Naive B cell (primary cell): Measurements from ENCODE around the gene LMOD3. TPM values are rescaled to one million over a fixed set of nuclear protein-coding genes. Genes with fewer than 3 reads are reported as not detected.
A peak's percentile ranks its signal among the peaks of the same experiment; 100 is the strongest.

ENCODE experiments used
- ATAC-seq, 2 donors: fragments of 150-1000 bp; cut with Tn5 transposase; 2 replicates each; pipeline ENCODE4 v1.10.0; 2021; ENCODE audit warnings: low read depth in 2 of 2, mild to moderate bottlenecking in 2 of 2, moderate library complexity in 2 of 2
- DNase-seq: peaks from one replicate; pipeline ENCODE4 v3.0.0; 2022
- H3K27ac Mint-ChIP-seq, 6 donors: one replicate each; pipeline ENCODE4 v1.8.0; 2020 to 2022; ENCODE audit warnings: mild to moderate bottlenecking in 6 of 6, mixed read lengths in 6 of 6, moderate library complexity in 5 of 6, inconsistent platforms in 2 of 6
- H3K27me3 Mint-ChIP-seq, 3 donors: one replicate each; pipeline ENCODE4 v1.8.0; 2021 to 2022; ENCODE audit warnings: mixed read lengths in 3 of 3, mild to moderate bottlenecking in 1 of 3
- H3K36me3 Mint-ChIP-seq, 2 donors: one replicate each; pipeline ENCODE4 v1.8.0; 2020 to 2022; ENCODE audit warnings: mixed read lengths in 2 of 2, inconsistent platforms in 1 of 2, mild to moderate bottlenecking in 1 of 2
- H3K4me1 Mint-ChIP-seq, 3 donors: one replicate each; pipeline ENCODE4 v1.8.0; 2020 to 2022; ENCODE audit warnings: mixed read lengths in 3 of 3, inconsistent platforms in 1 of 3, mild to moderate bottlenecking in 1 of 3, moderate library complexity in 1 of 3
- H3K4me3 Mint-ChIP-seq, 8 donors: one replicate each; pipeline ENCODE4 v1.8.0; 2020 to 2022; ENCODE audit warnings: mild to moderate bottlenecking in 8 of 8, mixed read lengths in 8 of 8, moderate library complexity in 8 of 8, inconsistent platforms in 2 of 8
- H3K9me3 Mint-ChIP-seq, 7 donors: one replicate each; pipeline ENCODE4 v1.8.0; 2020 to 2022; ENCODE audit warnings: mixed read lengths in 7 of 7, mild to moderate bottlenecking in 5 of 7, inconsistent platforms in 2 of 7, moderate library complexity in 1 of 7
- polyA plus RNA-seq, 6 donors: library from polyadenylated mRNA; unstranded; fragments of 300-500 nt; fragmentation: Illumina TruSeq; gene quantifications; one replicate each; pipeline ENCODE4 v1.2.3, GENCODE V29; 2021; ENCODE audit warnings: low read depth in 6 of 6

Gene LMOD3
- polyA plus RNA-seq, 6 donors from 2014 or later, result 0.05 to 0.19 (median 0.09) TPM; not detected in 3

DNA sequence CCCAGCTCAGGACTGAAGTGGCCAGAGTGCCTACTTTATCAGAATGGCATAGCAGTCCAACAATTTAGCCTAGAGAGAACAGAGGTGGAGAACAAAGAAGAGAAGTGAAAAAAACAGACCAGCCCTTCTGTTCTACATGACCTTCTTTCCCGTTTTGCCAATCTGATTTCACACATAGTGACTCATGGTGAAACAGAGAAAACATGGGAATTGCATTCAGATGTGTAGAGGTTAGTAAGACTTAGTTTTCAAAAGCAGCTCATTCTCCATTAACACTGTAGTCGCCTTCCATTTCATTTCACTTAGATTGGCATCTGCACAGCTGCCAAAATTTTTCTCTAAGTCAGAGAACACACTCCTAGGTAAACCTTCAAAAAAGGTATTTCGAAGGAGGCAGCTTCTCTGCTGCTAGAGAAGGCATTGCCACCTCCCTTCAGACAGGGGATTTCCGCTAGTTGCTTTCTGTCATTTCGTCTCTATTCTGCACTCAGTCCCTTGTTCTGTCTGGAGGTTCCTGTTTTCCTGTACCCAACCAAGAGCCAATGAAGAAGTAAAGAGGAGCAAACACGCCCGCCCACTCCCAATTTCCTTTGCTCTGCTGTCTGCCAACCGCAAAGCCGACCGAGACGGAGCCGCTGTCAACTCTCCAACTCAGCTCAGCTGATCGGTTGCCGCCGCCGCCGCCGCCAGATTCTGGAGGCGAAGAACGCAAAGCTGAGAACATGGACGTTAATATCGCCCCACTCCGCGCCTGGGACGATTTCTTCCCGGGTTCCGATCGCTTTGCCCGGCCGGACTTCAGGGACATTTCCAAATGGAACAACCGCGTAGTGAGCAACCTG is 37.8 kb downstream of the LMOD3 start, which contains the start of gene ARL6IP5:
Gene ARL6IP5, plus strand, starts transcription at position 612 of the 842 bp plus-strand sequence. Its CDS starts 111 bp downstream, at position 723.
- Mint-ChIP-seq H3K27ac (peak within 1 kb of the TSS; percentile 97 to 100 (median 100)), H3K9me3 (no peaks in the 10 kb centered on the region), H3K27me3 (no peaks in the 10 kb centered on the region), H3K36me3 (no peaks in the 10 kb centered on the region), H3K4me1 (peaks cover 43 to 81% (median 58%) of the 10 kb centered on the region in 3 donors), H3K4me3 (peak within 1 kb of the TSS; percentile 90 to 99 (median 97))
- DNase-seq, result peak; percentile 94
- ATAC-seq, result peak; percentile 80 to 83

DNA sequence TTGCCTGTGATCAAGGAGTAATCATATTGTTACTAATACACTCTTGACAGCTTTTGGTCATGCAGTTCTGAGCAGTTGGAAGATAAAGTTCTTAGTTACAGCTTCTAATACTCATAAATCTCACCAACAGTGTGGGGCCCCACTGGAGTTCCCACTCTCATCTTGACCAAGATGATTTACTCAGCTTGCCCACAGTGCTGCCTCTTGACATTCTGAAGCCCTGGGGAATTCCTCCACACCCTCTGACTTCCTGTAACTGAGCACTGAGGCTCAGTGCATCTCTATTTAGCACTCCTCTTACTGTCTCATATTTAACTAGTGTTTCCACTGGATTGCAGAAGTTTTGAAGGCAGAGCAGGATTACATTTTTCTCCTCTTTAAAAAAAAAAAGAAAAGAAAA is 39.6 kb downstream of the LMOD3 start:
- Mint-ChIP-seq H3K36me3 (no peaks in the 10 kb centered on the region), H3K9me3 (no peaks in the 10 kb centered on the region), H3K4me3 (peak overlapping the region; percentile 55 to 97 (median 88)), H3K27me3 (no peaks in the 10 kb centered on the region), H3K27ac (peak overlapping the region; percentile 90 to 100 (median 100)), H3K4me1 (peaks cover 48 to 80% (median 55%) of the 10 kb centered on the region in 3 donors)
- ATAC-seq (peak; percentile 32 to 45), DNase-seq (peak; percentile 64)

DNA sequence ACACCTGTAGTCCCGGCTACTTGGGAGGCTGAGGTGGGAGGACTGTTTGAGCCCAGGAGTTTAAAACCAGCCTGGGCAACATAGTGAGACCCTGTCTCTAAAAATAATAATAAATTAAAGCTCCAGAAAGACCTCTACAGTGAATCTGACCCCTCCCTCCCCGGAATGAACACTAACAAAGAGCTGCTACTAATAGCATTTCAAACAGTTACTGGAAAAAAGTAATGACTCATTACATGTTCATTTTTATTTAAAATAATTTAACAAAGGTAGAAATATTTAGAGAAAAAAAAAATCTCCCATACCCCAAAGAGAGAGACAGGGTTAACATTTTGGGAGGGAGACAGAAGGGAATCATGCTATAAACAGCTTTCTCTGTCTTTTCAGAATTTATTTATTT is 40.0 kb downstream of the LMOD3 start:
- ATAC-seq (no peak), DNase-seq (no peak)
- H3K36me3 Mint-ChIP-seq, result no peaks in the 10 kb centered on the region
- peak overlapping the region; percentile 90 to 100 (median 100) for H3K27ac Mint-ChIP-seq
- no peaks in the 10 kb centered on the region for H3K9me3 Mint-ChIP-seq
- H3K4me1 Mint-ChIP-seq, result peaks cover 48 to 80% (median 55%) of the 10 kb centered on the region in 3 donors
- H3K4me3 Mint-ChIP-seq, result peak overlapping the region in 6 of 8 donors; percentile 74 to 97 (median 92)
- H3K27me3 Mint-ChIP-seq, result no peaks in the 10 kb centered on the region

DNA sequence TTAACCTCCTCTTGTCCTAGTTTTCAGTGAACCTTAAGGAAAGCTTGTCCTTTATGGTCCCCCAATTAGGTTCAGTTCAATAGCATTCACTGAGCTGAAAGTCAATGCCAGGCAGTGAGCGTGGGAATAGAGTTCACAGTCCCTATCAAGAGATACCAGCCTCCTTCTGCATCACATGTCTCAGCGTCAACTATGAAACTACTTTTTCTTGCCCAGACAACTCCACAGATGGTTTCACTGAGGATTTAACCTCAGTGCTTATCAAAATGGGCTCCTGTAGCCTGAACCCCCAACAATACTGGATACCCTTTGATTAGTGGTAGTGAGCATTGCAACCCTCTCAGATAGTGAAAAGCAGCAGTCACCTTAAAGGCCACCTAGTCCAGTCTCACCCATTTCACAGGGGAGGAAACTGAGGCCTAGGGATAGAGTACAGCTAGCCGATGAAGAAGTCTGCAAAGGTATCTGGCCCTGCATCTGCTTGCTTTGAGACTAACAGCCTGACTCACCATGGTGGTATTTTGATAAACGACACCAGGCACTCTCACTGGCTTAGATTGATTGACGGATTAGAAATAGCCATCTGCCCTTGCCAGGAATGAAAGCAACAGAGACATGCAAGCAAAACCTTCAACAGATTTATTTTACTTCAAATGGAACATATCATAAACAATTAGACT is 40.7 kb downstream of the LMOD3 start:
- no peaks in the 10 kb centered on the region for H3K27me3 Mint-ChIP-seq
- peaks cover 50 to 79% (median 55%) of the 10 kb centered on the region in 3 donors for H3K4me1 Mint-ChIP-seq
- H3K27ac Mint-ChIP-seq, result peak overlapping the region; percentile 93 to 100 (median 100)
- no peak for ATAC-seq
- DNase-seq, result no peak
- H3K36me3 Mint-ChIP-seq, result no peaks in the 10 kb centered on the region
- H3K4me3 Mint-ChIP-seq, result peak overlapping the region; percentile 21 to 97 (median 82)
- no peaks in the 10 kb centered on the region for H3K9me3 Mint-ChIP-seq

DNA sequence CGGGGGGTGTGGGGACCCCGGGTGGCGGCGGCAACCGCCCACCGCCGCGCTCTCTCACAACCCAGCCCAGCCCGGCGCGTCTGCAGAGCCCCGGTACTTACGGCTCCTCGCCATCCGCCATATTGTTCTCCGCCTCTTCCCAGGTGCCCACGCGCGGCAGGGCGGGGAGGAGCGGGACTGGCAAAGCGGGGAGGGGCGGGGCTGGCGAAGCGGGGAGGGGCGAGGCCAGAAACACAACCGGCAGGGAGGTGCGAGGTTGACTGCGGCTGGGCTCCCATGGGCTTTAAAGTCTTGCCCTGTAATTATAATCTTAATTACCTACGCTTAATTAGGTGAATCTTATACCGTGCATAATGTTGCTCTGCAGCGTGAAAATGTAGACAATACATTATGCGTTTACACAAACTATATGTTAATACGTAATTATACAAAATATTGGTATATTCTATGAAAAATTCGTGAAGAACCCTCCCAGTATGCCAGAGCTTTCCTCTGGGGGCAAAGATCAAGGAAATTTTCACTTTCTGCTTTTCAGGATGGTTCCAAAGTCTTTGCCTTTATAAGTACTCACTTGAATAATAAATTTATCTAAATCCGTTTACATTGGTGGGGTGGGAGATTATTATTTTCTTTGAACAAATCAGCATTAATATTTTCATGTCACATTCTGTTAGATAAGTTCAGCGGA is 42.0 kb downstream of the LMOD3 start, which contains the start of gene UBA3:
Gene UBA3, minus strand, starts transcription at position 133 of the 688 bp plus-strand sequence. Its CDS starts 12 bp downstream, at position 121.
- Mint-ChIP-seq H3K27ac (peak within 1 kb of the TSS; percentile 47 to 100 (median 98)), H3K4me1 (peaks cover 47 to 76% (median 50%) of the 10 kb centered on the region in 3 donors), H3K9me3 (no peaks in the 10 kb centered on the region), H3K27me3 (no peaks in the 10 kb centered on the region), H3K36me3 (no peaks in the 10 kb centered on the region), H3K4me3 (peak within 1 kb of the TSS; percentile 80 to 97 (median 90))
- DNase-seq (peak; percentile 83), ATAC-seq (peak; percentile 63 to 65)

DNA sequence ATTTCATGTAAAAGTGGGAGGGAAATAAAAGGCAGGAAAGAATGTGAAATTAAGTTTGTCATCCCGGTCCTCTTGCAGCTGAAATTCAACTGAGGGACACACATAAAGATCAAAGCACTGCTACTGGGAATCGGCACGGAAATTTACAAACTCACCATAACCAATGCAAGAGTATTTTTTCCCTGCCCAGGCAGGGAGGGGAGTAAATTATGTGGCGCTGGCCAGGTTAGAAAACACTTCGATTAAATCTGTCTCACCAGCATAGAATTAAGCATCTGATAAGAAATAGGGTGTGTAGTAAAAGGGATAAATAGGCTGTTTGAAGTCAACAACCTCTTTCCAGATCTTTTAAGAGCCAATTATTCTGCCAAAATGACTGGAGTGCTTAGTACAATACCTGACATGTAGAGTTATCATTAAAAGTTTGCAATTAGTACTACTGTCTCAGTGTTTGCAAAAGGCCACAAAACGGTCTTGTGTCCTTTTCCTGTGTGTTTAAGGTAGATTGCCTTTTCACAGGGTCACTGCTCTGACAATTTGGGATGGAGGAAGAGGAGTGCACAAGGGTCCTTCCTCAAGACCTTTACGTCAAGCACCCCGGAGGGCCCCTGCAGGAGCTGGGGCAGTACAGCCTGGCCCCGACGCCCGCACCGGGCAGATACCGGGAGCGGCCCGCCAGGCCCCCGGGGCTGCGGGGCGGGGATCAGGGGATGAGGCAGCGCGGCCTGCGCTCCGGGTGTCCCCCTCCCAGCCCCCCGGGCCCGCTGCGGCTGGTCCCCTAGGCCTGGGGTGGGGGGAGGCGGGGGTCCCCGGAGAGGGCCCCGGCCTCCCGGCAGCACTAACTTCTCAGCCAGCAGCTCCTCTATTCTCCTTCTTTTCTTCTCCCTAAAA is 42.9 kb downstream of the LMOD3 start:
- H3K27me3 Mint-ChIP-seq, result no peaks in the 10 kb centered on the region
- peak overlapping the region; percentile 80 to 97 (median 90) for H3K4me3 Mint-ChIP-seq
- H3K9me3 Mint-ChIP-seq, result no peaks in the 10 kb centered on the region
- no peak for DNase-seq
- H3K4me1 Mint-ChIP-seq, result peaks cover 44 to 71% (median 47%) of the 10 kb centered on the region in 3 donors
- no peak for ATAC-seq
- no peaks in the 10 kb centered on the region for H3K36me3 Mint-ChIP-seq
- peak overlapping the region in 5 of 6 donors; percentile 35 to 99 (median 91) for H3K27ac Mint-ChIP-seq

DNA sequence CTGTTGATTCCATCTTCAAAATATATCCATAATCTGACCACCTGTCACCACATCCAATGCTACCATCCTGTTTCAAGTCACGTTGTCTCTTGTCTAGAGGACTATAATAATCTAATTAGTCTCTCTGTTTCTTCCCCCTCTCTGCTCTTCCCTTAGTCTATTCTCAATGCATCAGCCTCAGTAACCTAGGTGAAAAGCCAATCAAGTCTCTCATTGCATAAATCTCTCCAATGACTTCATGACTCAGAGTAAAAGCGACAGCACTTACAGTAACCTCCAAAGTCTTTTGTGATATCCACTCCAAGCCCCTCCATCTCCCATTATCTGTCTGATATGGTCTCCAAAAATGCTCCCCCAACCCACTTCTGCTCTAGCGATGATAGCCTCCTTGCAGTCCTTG is 49.5 kb downstream of the LMOD3 start:
- Mint-ChIP-seq H3K27ac (peak overlapping the region in 4 of 6 donors; percentile 5 to 31 (median 19)), H3K27me3 (no peaks in the 10 kb centered on the region), H3K36me3 (peaks cover 24 to 25% of the 10 kb centered on the region in 2 donors), H3K4me1 (peaks cover 13 to 36% (median 25%) of the 10 kb centered on the region in 3 donors), H3K9me3 (no peaks in the 10 kb centered on the region), H3K4me3 (no peak overlapping the region)
- no peak for DNase-seq
- no peak for ATAC-seq

DNA sequence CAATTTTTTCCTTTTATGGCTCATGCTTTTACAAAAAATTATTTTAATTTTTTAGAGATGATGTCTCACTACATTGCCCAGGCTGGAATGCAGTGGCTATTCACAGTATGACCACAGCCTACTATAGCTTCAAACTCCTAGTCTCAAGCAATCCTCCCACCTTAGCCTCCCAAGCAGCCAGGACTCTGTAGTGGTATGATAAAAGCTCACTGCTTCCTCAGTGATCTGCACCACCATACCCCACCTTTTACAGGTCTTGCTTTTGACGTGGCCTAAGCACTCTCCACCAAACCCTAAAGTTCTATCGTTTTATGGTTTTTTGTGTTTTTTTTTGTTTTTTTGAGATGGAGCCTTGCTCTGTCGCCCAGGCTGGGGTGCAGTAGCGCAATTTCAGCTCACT is 56.3 kb downstream of the LMOD3 start:
- Mint-ChIP-seq H3K4me3 (no peak overlapping the region), H3K4me1 (peaks cover 0 to 16% (median 7%) of the 10 kb centered on the region in 3 donors), H3K27ac (no peak overlapping the region), H3K9me3 (no peaks in the 10 kb centered on the region), H3K36me3 (peaks cover 7 to 15% of the 10 kb centered on the region in 2 donors), H3K27me3 (no peaks in the 10 kb centered on the region)
- no peak for ATAC-seq
- no peak for DNase-seq

DNA sequence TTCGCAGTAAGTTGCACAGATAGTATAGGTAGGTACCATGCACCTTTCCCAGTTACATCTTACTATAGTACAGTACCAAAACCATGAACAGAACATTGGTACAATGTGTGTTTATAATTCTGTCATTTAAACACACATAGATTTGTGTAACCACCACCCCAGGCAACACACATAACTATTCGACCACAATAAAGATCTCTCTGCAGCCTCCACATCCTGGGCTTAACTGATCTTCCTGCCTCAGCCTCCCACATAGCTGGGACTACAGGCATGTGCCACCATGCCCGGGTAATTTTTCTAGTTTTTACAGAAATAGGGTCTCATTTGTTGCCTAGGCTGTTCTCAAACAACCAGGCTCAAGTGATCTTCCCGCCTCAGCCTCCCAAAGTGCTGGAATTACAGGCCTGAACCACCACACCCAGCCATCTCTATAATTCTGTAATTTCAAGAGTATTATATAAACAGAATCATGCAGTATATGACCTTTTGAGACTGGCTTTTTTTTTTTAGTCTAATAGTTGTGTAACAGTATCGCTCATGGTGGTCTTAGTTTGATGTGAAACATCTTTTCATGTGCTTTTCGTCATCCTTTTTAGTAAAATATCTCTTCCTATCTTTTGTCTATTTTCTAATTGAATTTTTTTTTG is 57.0 kb downstream of the LMOD3 start:
- ATAC-seq (no peak), DNase-seq (no peak)
- Mint-ChIP-seq H3K9me3 (no peaks in the 10 kb centered on the region), H3K36me3 (peaks cover 7 to 13% of the 10 kb centered on the region in 2 donors), H3K27me3 (no peaks in the 10 kb centered on the region), H3K4me1 (peaks cover 0 to 12% (median 0%) of the 10 kb centered on the region in 3 donors), H3K27ac (peak overlapping the region in 2 of 6 donors; percentile 49 to 57), H3K4me3 (no peak overlapping the region)

DNA sequence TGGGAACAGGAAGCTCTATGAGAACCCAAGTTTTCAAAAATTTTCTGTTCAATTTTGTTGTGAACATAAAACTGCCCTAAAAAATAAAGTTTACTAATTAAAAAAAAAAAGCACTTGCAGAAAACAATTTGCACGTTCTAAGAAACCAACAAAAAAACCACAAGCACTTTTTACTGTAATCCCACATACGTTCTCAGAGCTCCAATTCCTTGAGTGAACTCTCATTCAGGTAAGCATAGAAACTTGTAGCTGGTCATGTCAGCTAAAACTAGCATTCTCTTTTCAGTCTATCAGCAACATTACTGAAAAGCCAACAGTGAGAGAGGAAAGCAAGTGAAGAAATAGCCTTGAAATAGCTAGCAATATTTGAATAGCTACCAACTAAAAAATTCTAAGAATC is 58.8 kb downstream of the LMOD3 start:
- H3K27me3 Mint-ChIP-seq, result no peaks in the 10 kb centered on the region
- DNase-seq (no peak), ATAC-seq (no peak)
- H3K9me3 Mint-ChIP-seq, result no peaks in the 10 kb centered on the region
- H3K36me3 Mint-ChIP-seq, result peaks cover 19 to 23% of the 10 kb centered on the region in 2 donors
- H3K27ac Mint-ChIP-seq, result peak overlapping the region in 3 of 6 donors; percentile 6 to 33 (median 19)
- no peak overlapping the region for H3K4me3 Mint-ChIP-seq
- peaks cover 13 to 23% (median 13%) of the 10 kb centered on the region in 3 donors for H3K4me1 Mint-ChIP-seq

DNA sequence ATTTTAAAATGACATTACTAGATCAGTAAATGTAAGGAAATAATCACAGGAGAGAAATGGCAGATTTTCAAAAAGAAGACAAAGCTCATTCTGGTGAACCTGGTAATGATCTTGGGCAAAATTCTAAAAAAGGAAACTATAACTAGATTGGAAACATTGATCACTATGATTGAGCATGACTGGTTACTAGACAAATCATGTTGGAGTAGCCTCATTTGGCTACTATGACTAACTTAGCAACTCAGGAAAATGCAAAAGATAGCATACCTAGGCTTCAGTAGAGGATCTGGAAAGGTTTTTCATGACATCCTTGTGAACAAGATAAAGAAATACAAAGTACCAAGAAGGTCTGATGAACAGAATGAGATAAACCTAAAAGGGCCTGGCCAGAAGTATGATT is 62.7 kb downstream of the LMOD3 start:
- no peak overlapping the region for H3K4me3 Mint-ChIP-seq
- no peaks in the 10 kb centered on the region for H3K9me3 Mint-ChIP-seq
- peaks cover 18 to 34% (median 19%) of the 10 kb centered on the region in 3 donors for H3K4me1 Mint-ChIP-seq
- peak overlapping the region; percentile 80 to 98 (median 92) for H3K27ac Mint-ChIP-seq
- ATAC-seq (no peak), DNase-seq (no peak)
- H3K27me3 Mint-ChIP-seq, result no peaks in the 10 kb centered on the region
- peaks cover 26 to 27% of the 10 kb centered on the region in 2 donors for H3K36me3 Mint-ChIP-seq

DNA sequence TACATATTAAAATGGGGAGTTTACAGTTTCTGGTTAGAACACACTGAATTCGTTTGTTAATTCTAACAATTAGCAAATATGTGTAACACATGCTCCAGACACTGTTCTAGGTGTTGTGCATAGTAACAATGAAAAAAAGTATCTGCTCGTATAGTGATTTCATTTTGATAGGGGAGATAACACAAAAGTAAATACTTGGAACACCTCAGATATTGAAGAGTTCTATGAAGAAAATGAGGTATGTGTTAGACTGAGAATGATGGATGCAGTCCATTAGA is 63.5 kb downstream of the LMOD3 start:
- H3K27ac Mint-ChIP-seq, result peak overlapping the region; percentile 80 to 98 (median 92)
- H3K4me1 Mint-ChIP-seq, result peaks cover 18 to 34% (median 19%) of the 10 kb centered on the region in 3 donors
- peak overlapping the region in 7 of 8 donors; percentile 5 to 82 (median 65) for H3K4me3 Mint-ChIP-seq
- no peaks in the 10 kb centered on the region for H3K9me3 Mint-ChIP-seq
- ATAC-seq (no peak), DNase-seq (no peak)
- H3K36me3 Mint-ChIP-seq, result peaks cover 26 to 27% of the 10 kb centered on the region in 2 donors
- H3K27me3 Mint-ChIP-seq, result no peaks in the 10 kb centered on the region
